Trophoblast cell (in vitro differentiated cells and primary cell): ENCODE measurements around the gene CD70.
A peak's percentile ranks its signal among the peaks of the same experiment; 100 is the strongest.
"Not testable (repeated sequence)": the region's sequence is repeated elsewhere in the genome, so short reads cannot be mapped to it uniquely, and the experiment has no call there.

Experiments
- DNase-seq, 2 donors: peaks; one replicate each; pipeline ENCODE4 v3.0.0-alpha.2; 2016
- H2AFZ ChIP-seq: 2 replicates; pipeline ENCODE4 v1.6.1; 2013; ENCODE audit warnings: low read length, moderate library complexity, mild to moderate bottlenecking; ENCODE audit not compliant: insufficient read depth, poor library complexity
- H2AK5ac ChIP-seq: 2 replicates; pipeline ENCODE4 v1.6.1; 2013; ENCODE audit warnings: mild to moderate bottlenecking, low read length
- H2BK120ac ChIP-seq: 2 replicates; pipeline ENCODE4 v1.6.1; 2013; ENCODE audit warnings: low read length, mild to moderate bottlenecking, moderate library complexity; ENCODE audit not compliant: insufficient read depth, poor library complexity
- H2BK12ac ChIP-seq: 2 replicates; pipeline ENCODE4 v1.6.1; 2013; ENCODE audit warnings: mild to moderate bottlenecking, low read length, moderate library complexity
- H2BK5ac ChIP-seq: 2 replicates; pipeline ENCODE4 v1.6.1; 2013; ENCODE audit warnings: low read length, low read depth, moderate library complexity, mild to moderate bottlenecking; ENCODE audit not compliant: poor library complexity
- H3K14ac ChIP-seq: 2 replicates; pipeline ENCODE4 v1.6.1; 2013; ENCODE audit warnings: mild to moderate bottlenecking, low read length
- H3K18ac ChIP-seq: 2 replicates; pipeline ENCODE4 v1.6.1; 2013; ENCODE audit warnings: mild to moderate bottlenecking, low read length
- H3K23ac ChIP-seq: 2 replicates; pipeline ENCODE4 v1.6.1; 2013; ENCODE audit warnings: low read length
- H3K27ac ChIP-seq: 2 replicates; pipeline ENCODE4 v1.5.1; 2013; ENCODE audit warnings: low read depth, mild to moderate bottlenecking, inconsistent platforms, low read length, moderate library complexity
- H3K27me3 ChIP-seq: 2 replicates; pipeline ENCODE4 v1.6.1; 2013; ENCODE audit warnings: inconsistent platforms, mild to moderate bottlenecking, low read length, moderate library complexity; ENCODE audit not compliant: insufficient read depth
- H3K36me3 ChIP-seq, 2 experiments: 1 replicate in 1 of 2; 2 replicates in 1 of 2; pipeline ENCODE4 v1.6.1; 2013; ENCODE audit warnings: low read length in 2 of 2, mild to moderate bottlenecking in 2 of 2, moderate library complexity in 1 of 2; ENCODE audit not compliant: insufficient read depth in 2 of 2, control insufficient read depth in 1 of 2
- H3K4ac ChIP-seq: 2 replicates; pipeline ENCODE4 v1.6.1; 2013; ENCODE audit warnings: low read depth, mild to moderate bottlenecking, low read length, moderate library complexity
- H3K4me1 ChIP-seq, 2 experiments: 1 replicate in 1 of 2; 2 replicates in 1 of 2; pipeline ENCODE4 v1.6.1; 2013; ENCODE audit warnings: low read length in 2 of 2, mild to moderate bottlenecking in 2 of 2, moderate library complexity in 1 of 2; ENCODE audit not compliant: insufficient read depth in 2 of 2, control insufficient read depth in 1 of 2
- H3K4me2 ChIP-seq: 2 replicates; pipeline ENCODE4 v1.6.1; 2013; ENCODE audit warnings: inconsistent platforms, mild to moderate bottlenecking, low read length, moderate library complexity
- H3K4me3 ChIP-seq: 2 replicates; pipeline ENCODE4 v1.5.1; 2013; ENCODE audit warnings: mild to moderate bottlenecking, low read depth, low read length, inconsistent platforms
- H3K79me1 ChIP-seq: one replicate; pipeline ENCODE4 v1.6.1; 2013; ENCODE audit warnings: low read length
- H3K79me2 ChIP-seq: 2 replicates; pipeline ENCODE4 v1.6.1; 2013; ENCODE audit warnings: low read length, mild to moderate bottlenecking; ENCODE audit not compliant: control insufficient read depth, insufficient read depth, poor library complexity
- H3K9ac ChIP-seq: 2 replicates; pipeline ENCODE4 v1.6.1; 2013; ENCODE audit warnings: mild to moderate bottlenecking, low read length
- H3K9me3 ChIP-seq: 2 replicates; pipeline ENCODE4 v1.6.1; 2013; ENCODE audit warnings: low read depth, mild to moderate bottlenecking, control low read depth, inconsistent platforms, low read length; ENCODE audit not compliant: insufficient read depth
- H4K12ac ChIP-seq: 2 replicates; pipeline ENCODE4 v1.6.1; 2013; ENCODE audit warnings: low read depth, mild to moderate bottlenecking, low read length, moderate library complexity
- H4K8ac ChIP-seq: 2 replicates; pipeline ENCODE4 v1.6.1; 2013; ENCODE audit warnings: low read depth, mild to moderate bottlenecking, low read length, moderate library complexity
- H4K91ac ChIP-seq: one replicate; pipeline ENCODE4 v1.6.1; 2013; ENCODE audit warnings: low read depth, mild to moderate bottlenecking, low read length, moderate library complexity
- WGBS: extraction: QIAGEN DNeasy Blood & Tissue Kit; methylation state at CpG from one replicate; pipeline ENCODE4 v1.1.7; 2013; ENCODE audit warnings: missing lambda C conversion rate; ENCODE audit not compliant: insufficient read length, insufficient coverage; ENCODE audit errors: extremely low coverage; 5-methylcytosine and 5-hydroxymethylcytosine counted together

CD70 gene

GRCh38 chr19:6550679-6551078, 40.3 kb downstream of the CD70 start:
- not testable (repeated sequence) for H2BK120ac ChIP-seq, H3K18ac ChIP-seq, H3K27ac ChIP-seq, H3K9me3 ChIP-seq, H2AFZ ChIP-seq, H2AK5ac ChIP-seq, H3K36me3 ChIP-seq, H3K23ac ChIP-seq, H3K4me2 ChIP-seq, H2BK12ac ChIP-seq, H4K12ac ChIP-seq, H4K91ac ChIP-seq, H3K9ac ChIP-seq, H3K4me1 ChIP-seq, H2BK5ac ChIP-seq, H3K4ac ChIP-seq, H3K79me2 ChIP-seq, H4K8ac ChIP-seq, DNase-seq, H3K79me1 ChIP-seq, H3K4me3 ChIP-seq, H3K14ac ChIP-seq, H3K27me3 ChIP-seq
- no CpG with 5 or more reads among the region's 6 CpGs for whole genome bisulfite sequencing

- Histone ChIP-seq H2BK12ac (no peak overlapping the region), H3K27ac (no peak overlapping the region), H2AFZ (no peak overlapping the region), H2AK5ac (no peak overlapping the region), H4K12ac (no peak overlapping the region), H3K23ac (no peak overlapping the region), H3K4me3 (no peak overlapping the region), H3K36me3 (no peaks in the 10 kb centered on the region), H4K91ac (no peak overlapping the region), H2BK5ac (no peak overlapping the region), H3K79me1 (no peaks in the 10 kb centered on the region), H3K4ac (no peak overlapping the region), H3K27me3 (no peaks in the 10 kb centered on the region), H4K8ac (no peak overlapping the region), H3K4me1 (no peaks in the 10 kb centered on the region), H2BK120ac (no peak overlapping the region), H3K18ac (no peak overlapping the region), H3K9me3 (peaks cover 3% of the 10 kb centered on the region), H3K14ac (no peak overlapping the region), H3K9ac (no peak overlapping the region), H3K79me2 (no peaks in the 10 kb centered on the region), H3K4me2 (no peak overlapping the region)
- DNase-seq, result no peak
- WGBS, result no CpG with 5 or more reads among the region's 11 CpGs
Observed at GRCh38 chr19:6543866-6544347, 47.0 kb downstream of the CD70 start.

- Histone ChIP-seq H3K23ac (no peak overlapping the region), H3K9me3 (peaks cover 2% of the 10 kb centered on the region), H3K4me3 (no peak overlapping the region), H2AK5ac (no peak overlapping the region), H2AFZ (no peak overlapping the region), H3K14ac (no peak overlapping the region), H3K79me2 (no peaks in the 10 kb centered on the region), H3K18ac (no peak overlapping the region), H2BK12ac (no peak overlapping the region), H4K8ac (no peak overlapping the region), H2BK5ac (no peak overlapping the region), H3K27me3 (no peaks in the 10 kb centered on the region), H3K4me2 (no peak overlapping the region), H3K4me1 (no peaks in the 10 kb centered on the region), H3K27ac (no peak overlapping the region), H4K91ac (no peak overlapping the region), H2BK120ac (no peak overlapping the region), H3K9ac (no peak overlapping the region), H3K4ac (no peak overlapping the region), H3K36me3 (no peaks in the 10 kb centered on the region), H4K12ac (no peak overlapping the region), H3K79me1 (no peaks in the 10 kb centered on the region)
- no CpG with 5 or more reads among the region's 13 CpGs for WGBS
- DNase-seq, result peak; percentile 65 to 87
Observed at GRCh38 chr19:6540918-6541689, 49.8 kb downstream of the CD70 start.

GRCh38 chr19:6539514-6539913, 51.4 kb downstream of the CD70 start:
- no peaks in the 10 kb centered on the region for H3K4me1 ChIP-seq
- H3K27ac ChIP-seq, result no peak overlapping the region
- H3K27me3 ChIP-seq, result peaks cover 1% of the 10 kb centered on the region
- H2BK12ac ChIP-seq, result no peak overlapping the region
- H3K36me3 ChIP-seq, result no peaks in the 10 kb centered on the region
- WGBS, result no CpG with 5 or more reads among the region's 6 CpGs
- no peak overlapping the region for H3K9ac ChIP-seq
- no peak overlapping the region for H4K8ac ChIP-seq
- H2BK120ac ChIP-seq, result no peak overlapping the region
- no peaks in the 10 kb centered on the region for H3K79me1 ChIP-seq
- peak in 1 of 2 donors; percentile 43 for DNase-seq
- peaks cover 2% of the 10 kb centered on the region for H3K9me3 ChIP-seq
- H3K4me3 ChIP-seq, result no peak overlapping the region
- H3K23ac ChIP-seq, result no peak overlapping the region
- no peak overlapping the region for H2BK5ac ChIP-seq
- H3K79me2 ChIP-seq, result no peaks in the 10 kb centered on the region
- H4K12ac ChIP-seq, result no peak overlapping the region
- no peak overlapping the region for H3K18ac ChIP-seq
- no peak overlapping the region for H3K14ac ChIP-seq
- no peak overlapping the region for H3K4ac ChIP-seq
- no peak overlapping the region for H2AK5ac ChIP-seq
- H4K91ac ChIP-seq, result no peak overlapping the region
- H3K4me2 ChIP-seq, result no peak overlapping the region
- H2AFZ ChIP-seq, result no peak overlapping the region
